Uterus (tissue), 2 donors: ENCODE measurements around the gene SLC17A5.

Source experiments
- CTCF ChIP-seq, 4 experiments: fragments of 200-600 bp in 2 of 4; fragments of 450-650 bp in 2 of 4; sonication (generic) in 2 of 4; IDR thresholded peaks; one replicate each; pipeline ENCODE4 v1.5.1; 2016 to 2019; ENCODE audit warnings: antibody characterized with exemption in 4 of 4, mild to moderate bottlenecking in 2 of 4, moderate library complexity in 1 of 4
- POLR2A ChIP-seq, 2 donors: fragments of 450-650 bp; IDR thresholded peaks; one replicate each; pipeline ENCODE4 v1.6.1; 2016; ENCODE audit warnings: antibody characterized with exemption in 2 of 2, mild to moderate bottlenecking in 1 of 2, moderate library complexity in 1 of 2

- TF ChIP-seq CTCF (IDR thresholded peaks at IDR 0.05) (no peak), POLR2A (IDR thresholded peaks at IDR 0.05) (no peak)
Observed at GRCh38 chr6:73666393-73666792, 12.6 kb upstream of the SLC17A5 start.
